Hepatocyte (in vitro differentiated cells): ENCODE data around the gene SIL1.
"Not testable (repeated sequence)": the region's sequence is repeated elsewhere in the genome, so short reads cannot be mapped to it uniquely, and the experiment has no call there.

Experiments used
- CTCF ChIP-seq: fragments of 200-600 bp; sonication (generic); IDR thresholded peaks from 2 replicates; pipeline ENCODE4 v1.5.1; 2016; ENCODE audit warnings: antibody characterized with exemption, mild to moderate bottlenecking; ENCODE audit not compliant: poor library complexity
- EZH2 ChIP-seq: fragments of 200-600 bp; sonication (generic); IDR thresholded peaks from 2 replicates; pipeline ENCODE4 v1.6.1; 2016; ENCODE audit warnings: antibody characterized with exemption, mild to moderate bottlenecking, borderline replicate concordance

GRCh38 chr5:139164897-139165296 is 33.3 kb downstream of the SIL1 start:
- not testable (repeated sequence) for TF ChIP-seq CTCF, EZH2
